ENCODE data around the gene LILRA6.

The LILRA6 gene

GRCh38 chr19:54253331-54254194 lies 11.0 kb upstream of the LILRA6 start:
- no peak overlapping the region for H3K18ac ChIP-seq (ENCODE audit: low read length)
- WGBS (ENCODE audit: extremely low coverage, insufficient coverage, insufficient read length): no CpG with 5 or more reads among the region's 23 CpGs
- H4K8ac ChIP-seq (ENCODE audit: low read depth, low read length): no peak overlapping the region
- no peak overlapping the region for H3K4ac ChIP-seq (ENCODE audit: low read depth, low read length)
- H3K4me1 ChIP-seq (ENCODE audit: control insufficient read depth in 1 of 2, insufficient read depth in 2 of 2, low read length in 2 of 2): peaks cover 0 to 13% of the 10 kb centered on the region in 2 experiments
- no peak overlapping the region for H2BK120ac ChIP-seq (ENCODE audit: insufficient read depth, low read length, poor library complexity)
- no peaks in the 10 kb centered on the region for H3K79me1 ChIP-seq (ENCODE audit: low read length)
- no peak overlapping the region for H4K91ac ChIP-seq (ENCODE audit: low read depth, low read length)
- H3K27me3 ChIP-seq (ENCODE audit: insufficient read depth, low read length): peaks cover 3% of the 10 kb centered on the region
- DNase-seq: no peak
- no peaks in the 10 kb centered on the region for H3K9me3 ChIP-seq (ENCODE audit: insufficient read depth, low read depth, low read length)
- H3K27ac ChIP-seq (ENCODE audit: low read depth, low read length): no peak overlapping the region
- H2AK5ac ChIP-seq (ENCODE audit: low read length): no peak overlapping the region
- no peaks in the 10 kb centered on the region for H3K79me2 ChIP-seq (ENCODE audit: control insufficient read depth, insufficient read depth, low read length, poor library complexity)
- H3K4me2 ChIP-seq (ENCODE audit: low read length): no peak overlapping the region
- no peak overlapping the region for H4K12ac ChIP-seq (ENCODE audit: low read depth, low read length)
- H2AFZ ChIP-seq (ENCODE audit: insufficient read depth, low read length, poor library complexity): no peak overlapping the region
- no peak overlapping the region for H3K4me3 ChIP-seq (ENCODE audit: low read depth, low read length)
- H3K14ac ChIP-seq (ENCODE audit: low read length): no peak overlapping the region
- no peak overlapping the region for H3K23ac ChIP-seq (ENCODE audit: low read length)
- H2BK5ac ChIP-seq (ENCODE audit: low read depth, low read length, poor library complexity): no peak overlapping the region
- no peak overlapping the region for H3K9ac ChIP-seq (ENCODE audit: low read length)
- H2BK12ac ChIP-seq (ENCODE audit: low read length): no peak overlapping the region
- H3K36me3 ChIP-seq (ENCODE audit: control insufficient read depth in 1 of 2, insufficient read depth in 2 of 2, low read length in 2 of 2): no peaks in the 10 kb centered on the region

GRCh38 chr19:54252845-54253244 lies 10.3 kb upstream of the LILRA6 start:
- H3K14ac ChIP-seq (ENCODE audit: low read length): no peak overlapping the region
- WGBS (ENCODE audit: extremely low coverage, insufficient coverage, insufficient read length): no CpG with 5 or more reads among the region's 11 CpGs

DNA sequence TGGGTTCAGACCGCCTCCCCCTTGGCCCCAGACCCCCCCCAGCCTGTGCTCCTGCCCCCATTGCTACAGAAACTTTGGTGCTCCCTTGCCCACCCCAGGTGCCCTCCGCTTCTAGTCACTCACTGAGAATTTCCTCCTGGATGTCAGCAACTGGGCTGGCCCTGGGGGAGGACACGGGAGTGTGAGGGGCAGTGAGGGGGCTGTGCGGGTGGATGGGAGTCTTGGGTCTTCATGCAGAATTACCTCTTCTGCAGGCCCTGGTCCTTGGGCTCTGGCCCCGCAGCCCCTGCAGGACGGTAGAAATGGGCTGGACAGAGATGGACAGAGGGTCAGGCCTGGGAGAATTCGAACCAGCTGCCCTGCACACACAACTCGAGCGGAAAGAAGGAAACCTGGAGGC lies 9.7 kb upstream of the LILRA6 start:
- no peak overlapping the region for H4K8ac ChIP-seq (ENCODE audit: low read depth, low read length)
- DNase-seq: no peak
- no CpG with 5 or more reads among the region's 9 CpGs for WGBS (ENCODE audit: extremely low coverage, insufficient coverage, insufficient read length)
- H3K18ac ChIP-seq (ENCODE audit: low read length): no peak overlapping the region
- H4K91ac ChIP-seq (ENCODE audit: low read depth, low read length): peak overlapping the region; percentile 21
- peaks cover 0 to 13% of the 10 kb centered on the region in 2 experiments for H3K4me1 ChIP-seq (ENCODE audit: control insufficient read depth in 1 of 2, insufficient read depth in 2 of 2, low read length in 2 of 2)
- H3K9me3 ChIP-seq (ENCODE audit: insufficient read depth, low read depth, low read length): no peaks in the 10 kb centered on the region
- H3K4me2 ChIP-seq (ENCODE audit: low read length): no peak overlapping the region
- no peaks in the 10 kb centered on the region for H3K79me1 ChIP-seq (ENCODE audit: low read length)
- no peak overlapping the region for H2BK5ac ChIP-seq (ENCODE audit: low read depth, low read length, poor library complexity)
- no peak overlapping the region for H3K4me3 ChIP-seq (ENCODE audit: low read depth, low read length)
- H3K79me2 ChIP-seq (ENCODE audit: control insufficient read depth, insufficient read depth, low read length, poor library complexity): no peaks in the 10 kb centered on the region
- H3K14ac ChIP-seq (ENCODE audit: low read length): no peak overlapping the region
- H3K36me3 ChIP-seq (ENCODE audit: control insufficient read depth in 1 of 2, insufficient read depth in 2 of 2, low read length in 2 of 2): no peaks in the 10 kb centered on the region
- no peak overlapping the region for H2AFZ ChIP-seq (ENCODE audit: insufficient read depth, low read length, poor library complexity)
- no peak overlapping the region for H3K9ac ChIP-seq (ENCODE audit: low read length)
- H2AK5ac ChIP-seq (ENCODE audit: low read length): no peak overlapping the region
- no peak overlapping the region for H2BK12ac ChIP-seq (ENCODE audit: low read length)
- no peak overlapping the region for H3K23ac ChIP-seq (ENCODE audit: low read length)
- peaks cover 3% of the 10 kb centered on the region for H3K27me3 ChIP-seq (ENCODE audit: insufficient read depth, low read length)
- no peak overlapping the region for H2BK120ac ChIP-seq (ENCODE audit: insufficient read depth, low read length, poor library complexity)
- no peak overlapping the region for H3K4ac ChIP-seq (ENCODE audit: low read depth, low read length)
- no peak overlapping the region for H4K12ac ChIP-seq (ENCODE audit: low read depth, low read length)
- H3K27ac ChIP-seq (ENCODE audit: low read depth, low read length): no peak overlapping the region

More at GRCh38 chr19:54252845-54253244, 10.3 kb upstream of the LILRA6 start:
- Histone ChIP-seq H4K12ac (ENCODE audit: low read depth, low read length) (no peak overlapping the region), H3K4ac (ENCODE audit: low read depth, low read length) (no peak overlapping the region), H2BK12ac (ENCODE audit: low read length) (no peak overlapping the region), H2AFZ (ENCODE audit: insufficient read depth, low read length, poor library complexity) (no peak overlapping the region), H3K4me3 (ENCODE audit: low read depth, low read length) (no peak overlapping the region), H2BK5ac (ENCODE audit: low read depth, low read length, poor library complexity) (no peak overlapping the region), H3K18ac (ENCODE audit: low read length) (no peak overlapping the region), H3K27ac (ENCODE audit: low read depth, low read length) (no peak overlapping the region), H4K91ac (ENCODE audit: low read depth, low read length) (no peak overlapping the region), H3K4me1 (ENCODE audit: control insufficient read depth in 1 of 2, insufficient read depth in 2 of 2, low read length in 2 of 2) (peaks cover 0 to 13% of the 10 kb centered on the region in 2 experiments), H3K27me3 (ENCODE audit: insufficient read depth, low read length) (peaks cover 3% of the 10 kb centered on the region), H3K79me2 (ENCODE audit: control insufficient read depth, insufficient read depth, low read length, poor library complexity) (no peaks in the 10 kb centered on the region), H3K9me3 (ENCODE audit: insufficient read depth, low read depth, low read length) (no peaks in the 10 kb centered on the region), H3K9ac (ENCODE audit: low read length) (no peak overlapping the region), H2BK120ac (ENCODE audit: insufficient read depth, low read length, poor library complexity) (no peak overlapping the region), H3K79me1 (ENCODE audit: low read length) (no peaks in the 10 kb centered on the region), H2AK5ac (ENCODE audit: low read length) (no peak overlapping the region), H3K36me3 (ENCODE audit: control insufficient read depth in 1 of 2, insufficient read depth in 2 of 2, low read length in 2 of 2) (no peaks in the 10 kb centered on the region), H4K8ac (ENCODE audit: low read depth, low read length) (no peak overlapping the region), H3K4me2 (ENCODE audit: low read length) (no peak overlapping the region), H3K23ac (ENCODE audit: low read length) (no peak overlapping the region)
- no peak for DNase-seq

DNA sequence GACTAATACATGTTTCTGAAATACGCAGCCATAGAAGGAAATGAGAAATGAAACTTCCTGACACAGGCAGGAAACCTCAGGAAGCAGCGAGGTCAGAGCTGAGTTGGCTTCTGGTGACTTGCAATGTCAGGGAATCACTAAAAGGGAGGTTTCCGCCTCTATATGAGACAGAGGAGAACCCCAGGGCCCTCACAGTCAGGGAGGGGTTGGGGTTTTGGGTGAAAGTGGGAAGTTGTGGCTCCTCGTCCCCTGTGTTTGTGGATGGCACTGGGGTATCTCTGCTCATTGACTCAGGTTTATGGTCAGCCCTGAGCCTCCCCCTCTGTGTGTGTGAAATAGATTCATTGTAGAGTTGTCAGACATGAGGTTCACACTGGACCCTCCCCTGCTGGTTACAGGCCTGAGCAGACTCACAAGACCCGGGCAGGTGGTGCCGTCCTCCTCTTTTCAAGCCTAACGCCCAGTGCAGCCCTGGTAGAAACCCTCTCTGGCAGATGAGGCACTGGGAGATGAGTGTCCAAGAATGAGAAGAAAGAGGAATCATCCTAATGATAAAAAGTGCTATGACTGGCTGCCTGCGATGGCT lies 5.5 kb upstream of the LILRA6 start:
- Histone ChIP-seq H2AFZ (ENCODE audit: insufficient read depth, low read length, poor library complexity) (no peak overlapping the region), H4K8ac (ENCODE audit: low read depth, low read length) (no peak overlapping the region), H3K9me3 (ENCODE audit: insufficient read depth, low read depth, low read length) (no peaks in the 10 kb centered on the region), H3K79me1 (ENCODE audit: low read length) (no peaks in the 10 kb centered on the region), H3K14ac (ENCODE audit: low read length) (no peak overlapping the region), H3K4me3 (ENCODE audit: low read depth, low read length) (no peak overlapping the region), H3K79me2 (ENCODE audit: control insufficient read depth, insufficient read depth, low read length, poor library complexity) (no peaks in the 10 kb centered on the region), H3K36me3 (ENCODE audit: control insufficient read depth in 1 of 2, insufficient read depth in 2 of 2, low read length in 2 of 2) (no peaks in the 10 kb centered on the region), H3K9ac (ENCODE audit: low read length) (peak overlapping the region; percentile 40), H3K4ac (ENCODE audit: low read depth, low read length) (no peak overlapping the region), H2BK12ac (ENCODE audit: low read length) (no peak overlapping the region), H3K27me3 (ENCODE audit: insufficient read depth, low read length) (no peaks in the 10 kb centered on the region), H3K27ac (ENCODE audit: low read depth, low read length) (no peak overlapping the region), H2AK5ac (ENCODE audit: low read length) (no peak overlapping the region), H2BK5ac (ENCODE audit: low read depth, low read length, poor library complexity) (no peak overlapping the region), H3K4me2 (ENCODE audit: low read length) (no peak overlapping the region), H4K91ac (ENCODE audit: low read depth, low read length) (no peak overlapping the region), H3K18ac (ENCODE audit: low read length) (no peak overlapping the region), H3K23ac (ENCODE audit: low read length) (no peak overlapping the region), H3K4me1 (ENCODE audit: control insufficient read depth in 1 of 2, insufficient read depth in 2 of 2, low read length in 2 of 2) (peaks cover 0 to 5% of the 10 kb centered on the region in 2 experiments), H4K12ac (ENCODE audit: low read depth, low read length) (no peak overlapping the region), H2BK120ac (ENCODE audit: insufficient read depth, low read length, poor library complexity) (no peak overlapping the region)
- no CpG with 5 or more reads among the region's 8 CpGs for WGBS (ENCODE audit: extremely low coverage, insufficient coverage, insufficient read length)
- DNase-seq: peak; percentile 33 to 43
